ENCODE results near the gene RFX1.

RFX1 gene

GRCh38 chr19:13935765-13936510, 70.2 kb downstream of the RFX1 start:
- Histone ChIP-seq H3K9me3 (ENCODE audit: insufficient read depth, low read length) (no peaks in the 10 kb centered on the region), H4K20me1 (ENCODE audit: insufficient read depth, low read length) (no peaks in the 10 kb centered on the region), H3K4me2 (ENCODE audit: low read length) (no peak overlapping the region), H3K36me3 (replicated peaks; ENCODE audit: low read depth, low read length) (no peaks in the 10 kb centered on the region), H2AFZ (ENCODE audit: low read depth, low read length) (no peak overlapping the region), H3K4me3 (ENCODE audit: low read length) (no peak overlapping the region), H3K9ac (ENCODE audit: low read length) (no peak overlapping the region), H3K27me3 (ENCODE audit: low read depth, low read length) (no peaks in the 10 kb centered on the region), H3K79me2 (ENCODE audit: low read length) (no peaks in the 10 kb centered on the region), H3K4me1 (ENCODE audit: low read length) (no peaks in the 10 kb centered on the region), H3K27ac (ENCODE audit: low read length) (no peak overlapping the region)
- TF ChIP-seq EZH2phosphoT487 (IDR thresholded peaks at IDR 0.05; ENCODE audit: low read depth) = no peak
- TF ChIP-seq CTCF (IDR thresholded peaks at IDR 0.05; ENCODE audit: low read depth, low read length) = no peak

- TF ChIP-seq EZH2phosphoT487 (IDR thresholded peaks at IDR 0.05; ENCODE audit: low read depth) = no peak
- TF ChIP-seq CTCF (IDR thresholded peaks at IDR 0.05; ENCODE audit: low read depth, low read length) = no peak
- H3K4me2 ChIP-seq (ENCODE audit: low read length) = no peak overlapping the region
- H4K20me1 ChIP-seq (ENCODE audit: insufficient read depth, low read length) = no peaks in the 10 kb centered on the region
- no peaks in the 10 kb centered on the region for H3K9me3 ChIP-seq (ENCODE audit: insufficient read depth, low read length)
- no peaks in the 10 kb centered on the region for H3K27me3 ChIP-seq (ENCODE audit: low read depth, low read length)
- H3K4me3 ChIP-seq (ENCODE audit: low read length) = no peak overlapping the region
- H2AFZ ChIP-seq (ENCODE audit: low read depth, low read length) = no peak overlapping the region
- H3K4me1 ChIP-seq (ENCODE audit: low read length) = no peaks in the 10 kb centered on the region
- no peak overlapping the region for H3K27ac ChIP-seq (ENCODE audit: low read length)
- no peaks in the 10 kb centered on the region for H3K79me2 ChIP-seq (ENCODE audit: low read length)
- H3K9ac ChIP-seq (ENCODE audit: low read length) = no peak overlapping the region
- no peaks in the 10 kb centered on the region for H3K36me3 ChIP-seq (replicated peaks; ENCODE audit: low read depth, low read length)
Observed at GRCh38 chr19:13934785-13935109, 71.4 kb downstream of the RFX1 start.

- Histone ChIP-seq H3K9me3 (ENCODE audit: insufficient read depth, low read length) (no peaks in the 10 kb centered on the region), H3K27ac (ENCODE audit: low read length) (no peak overlapping the region), H3K79me2 (ENCODE audit: low read length) (no peaks in the 10 kb centered on the region), H3K4me3 (ENCODE audit: low read length) (no peak overlapping the region), H3K4me1 (ENCODE audit: low read length) (no peaks in the 10 kb centered on the region), H4K20me1 (ENCODE audit: insufficient read depth, low read length) (no peaks in the 10 kb centered on the region), H2AFZ (ENCODE audit: low read depth, low read length) (no peak overlapping the region), H3K27me3 (ENCODE audit: low read depth, low read length) (no peaks in the 10 kb centered on the region), H3K9ac (ENCODE audit: low read length) (no peak overlapping the region), H3K4me2 (ENCODE audit: low read length) (no peak overlapping the region), H3K36me3 (replicated peaks; ENCODE audit: low read depth, low read length) (no peaks in the 10 kb centered on the region)
- no peak for TF ChIP-seq EZH2phosphoT487 (IDR thresholded peaks at IDR 0.05; ENCODE audit: low read depth)
Observed at GRCh38 chr19:13932911-13933393, 73.2 kb downstream of the RFX1 start.

- Histone ChIP-seq H3K4me3 (ENCODE audit: low read length) (no peak overlapping the region), H3K27me3 (ENCODE audit: low read depth, low read length) (no peaks in the 10 kb centered on the region), H3K79me2 (ENCODE audit: low read length) (no peaks in the 10 kb centered on the region), H3K27ac (ENCODE audit: low read length) (no peak overlapping the region), H3K4me2 (ENCODE audit: low read length) (no peak overlapping the region), H3K36me3 (replicated peaks; ENCODE audit: low read depth, low read length) (peaks cover 1% of the 10 kb centered on the region), H4K20me1 (ENCODE audit: insufficient read depth, low read length) (no peaks in the 10 kb centered on the region), H3K9me3 (ENCODE audit: insufficient read depth, low read length) (no peaks in the 10 kb centered on the region), H3K4me1 (ENCODE audit: low read length) (no peaks in the 10 kb centered on the region), H3K9ac (ENCODE audit: low read length) (no peak overlapping the region), H2AFZ (ENCODE audit: low read depth, low read length) (no peak overlapping the region)
- TF ChIP-seq CTCF (IDR thresholded peaks at IDR 0.05; ENCODE audit: low read depth, low read length) (no peak), EZH2phosphoT487 (IDR thresholded peaks at IDR 0.05; ENCODE audit: low read depth) (no peak)
Observed at GRCh38 chr19:13932149-13932637, 73.9 kb downstream of the RFX1 start.

All from OCI-LY3 (cell line).